NCI-H2227 (cell line): Measurements from ENCODE around the gene NOTCH3.

Source experiments
- DNase-seq: peaks from one replicate; lab custom pipeline; 2025; ENCODE audit not compliant: unreplicated experiment; lab: John Stamatoyannopoulos, UW

Gene NOTCH3

DNA sequence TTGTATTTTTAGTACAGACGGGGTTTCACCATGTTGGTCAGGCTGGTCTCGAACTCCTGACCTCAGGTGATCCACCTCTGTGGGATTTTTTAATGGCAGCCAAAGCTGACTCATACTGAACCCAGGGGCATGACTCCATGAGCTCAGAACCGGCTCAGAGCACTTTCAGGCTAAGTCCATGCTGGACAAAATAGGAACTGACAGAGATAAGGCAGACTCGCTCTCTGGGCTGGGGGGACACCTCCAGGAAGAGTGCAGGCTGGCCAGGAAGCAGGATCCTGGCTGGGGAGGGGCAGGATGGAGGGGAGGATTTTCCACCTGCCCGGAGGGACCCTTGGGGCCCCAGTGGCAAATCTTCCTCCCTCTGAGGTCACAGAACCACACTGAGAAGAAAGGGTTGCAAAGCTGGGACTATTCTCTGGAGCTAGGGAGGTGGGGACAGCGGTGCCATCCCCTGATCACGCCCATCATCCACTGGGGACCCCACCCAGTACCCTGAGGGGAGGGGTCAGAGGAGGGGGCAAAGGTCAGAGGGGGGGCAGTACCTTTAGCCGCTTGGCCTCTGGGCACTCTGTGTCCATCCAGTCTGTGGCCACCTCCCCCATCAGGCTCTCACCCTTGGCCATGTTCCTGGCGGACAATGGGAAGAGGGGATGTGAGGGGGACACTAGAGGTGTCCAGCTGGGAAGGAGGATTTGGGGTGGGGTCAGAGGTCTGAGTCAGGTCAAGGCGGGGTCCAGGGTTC, 31.1 kb downstream of the NOTCH3 start:
- no peak for DNase-seq

DNA sequence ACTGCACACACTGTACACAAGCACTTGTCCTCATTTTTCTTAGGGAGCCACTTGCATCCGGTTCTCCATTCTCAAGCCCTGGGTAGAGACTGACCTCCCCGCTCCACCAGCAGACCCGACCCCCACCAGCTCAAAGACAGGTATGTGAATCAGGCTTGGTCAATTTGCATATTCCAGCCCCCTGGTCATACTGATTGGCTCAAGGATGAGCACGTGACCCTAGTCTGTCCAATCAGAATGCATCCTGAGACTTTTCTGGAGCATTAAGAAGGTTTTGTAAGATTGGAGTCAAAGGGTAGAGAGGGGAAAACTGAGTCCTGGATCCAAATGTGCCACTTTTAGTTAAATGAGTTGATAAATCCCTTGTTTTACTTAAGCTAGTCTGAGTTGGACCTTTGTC, 34.1 kb downstream of the NOTCH3 start:
- no peak for DNase-seq

DNA sequence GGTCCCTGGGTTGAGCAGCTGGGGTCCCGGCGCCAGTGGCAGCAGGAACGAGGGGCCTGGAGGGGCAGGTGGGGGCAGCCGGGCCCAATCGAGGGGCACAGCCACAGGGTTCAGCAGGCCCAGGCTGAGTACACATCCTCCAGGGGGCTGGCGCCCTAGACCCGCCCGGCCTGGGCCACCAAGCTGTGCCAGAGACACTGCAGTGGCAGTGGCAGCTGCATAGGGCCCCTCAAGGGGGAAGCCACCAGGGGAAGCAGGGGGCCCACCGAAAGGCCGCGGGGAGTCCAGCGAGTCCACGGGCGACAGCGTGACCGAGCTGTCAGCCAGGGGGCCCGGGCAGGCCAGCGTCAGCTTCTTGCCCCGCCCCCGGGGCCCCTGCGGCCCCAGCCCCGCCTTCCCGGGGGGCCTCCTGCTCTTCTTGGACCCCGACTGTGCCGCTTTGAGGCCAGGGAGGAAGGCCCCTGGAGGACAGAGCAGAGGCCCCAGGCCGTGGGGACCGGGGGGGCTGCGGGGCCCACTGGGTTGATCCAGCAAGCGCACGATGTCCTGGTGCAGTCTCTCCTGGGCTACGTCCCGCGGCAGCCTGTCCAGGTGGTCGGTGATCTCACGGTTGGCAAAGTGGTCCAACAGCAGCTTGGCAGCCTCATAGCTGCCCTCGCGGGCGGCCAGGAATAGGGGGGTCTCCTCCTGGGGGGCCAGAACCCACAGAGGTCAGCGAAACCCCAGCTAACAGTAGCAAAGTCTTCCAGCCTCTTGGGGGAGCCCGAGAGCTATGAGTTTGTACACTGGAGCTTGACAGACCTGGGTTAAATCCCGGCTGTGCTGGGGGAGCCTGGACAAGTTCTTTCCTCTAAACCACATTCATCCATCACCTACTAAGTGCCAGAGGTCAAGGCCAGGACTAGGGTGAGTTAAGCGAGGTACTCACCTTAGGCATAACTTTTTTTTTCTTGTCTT, 39.5 kb downstream of the NOTCH3 start:
- DNase-seq = no peak

DNA sequence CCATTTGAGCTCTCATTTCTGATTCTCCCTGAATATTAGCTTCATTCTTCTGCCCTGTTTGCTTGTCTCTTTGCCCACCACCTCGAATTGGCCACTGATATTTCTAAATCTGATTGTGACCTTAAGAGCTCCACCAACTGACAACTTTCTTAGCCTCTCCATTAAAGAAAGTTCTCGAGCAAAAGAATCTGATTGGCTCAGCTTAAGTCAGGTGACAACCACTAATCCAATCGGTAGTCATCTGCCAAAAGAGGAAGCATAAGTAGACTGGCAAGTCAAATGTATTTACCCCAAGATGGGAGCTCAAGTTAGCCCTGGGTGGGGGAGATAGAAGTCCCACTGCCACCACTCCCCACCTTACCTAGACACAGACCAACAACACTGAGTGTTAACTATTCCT, 41.5 kb downstream of the NOTCH3 start:
- peak; percentile 7 for DNase-seq

DNA sequence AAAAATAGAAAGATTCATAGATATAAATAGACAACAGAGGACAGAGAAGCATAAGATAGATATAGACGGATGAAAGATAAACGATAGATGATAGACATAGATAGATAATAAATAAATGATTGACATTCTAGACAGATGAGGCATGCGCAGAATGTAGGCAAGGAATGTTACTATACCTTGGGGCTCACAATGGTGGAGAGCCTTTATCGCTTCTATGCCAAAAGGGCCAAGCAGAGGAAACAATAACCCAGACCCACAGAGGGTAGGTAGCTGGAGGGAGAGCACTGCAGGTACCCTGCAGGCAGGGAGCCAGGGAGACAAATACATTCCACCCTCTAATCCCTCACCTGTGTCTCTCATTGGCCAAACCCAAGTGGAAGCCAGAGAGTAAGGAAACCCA, 44.4 kb downstream of the NOTCH3 start:
- DNase-seq = no peak

DNA sequence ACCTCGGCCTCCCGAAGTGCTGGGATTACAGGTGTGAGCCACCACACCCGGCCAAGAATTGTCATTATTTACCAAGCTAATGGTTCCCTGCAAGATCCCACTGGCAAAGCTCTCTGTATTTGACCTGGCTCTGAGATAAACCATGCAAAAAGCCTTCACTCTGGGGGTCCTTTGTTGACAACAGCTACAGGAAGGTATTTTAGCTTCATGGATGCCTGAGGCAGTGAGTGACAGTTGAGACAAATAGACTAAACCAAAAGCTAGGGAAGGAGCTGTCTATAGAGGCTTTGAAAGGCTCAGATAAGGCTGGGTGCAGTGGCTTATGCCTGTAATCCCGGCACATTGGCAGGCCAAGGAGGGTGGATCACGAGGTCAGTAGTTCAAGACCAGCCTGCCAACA, 45.5 kb downstream of the NOTCH3 start:
- DNase-seq = no peak

DNA sequence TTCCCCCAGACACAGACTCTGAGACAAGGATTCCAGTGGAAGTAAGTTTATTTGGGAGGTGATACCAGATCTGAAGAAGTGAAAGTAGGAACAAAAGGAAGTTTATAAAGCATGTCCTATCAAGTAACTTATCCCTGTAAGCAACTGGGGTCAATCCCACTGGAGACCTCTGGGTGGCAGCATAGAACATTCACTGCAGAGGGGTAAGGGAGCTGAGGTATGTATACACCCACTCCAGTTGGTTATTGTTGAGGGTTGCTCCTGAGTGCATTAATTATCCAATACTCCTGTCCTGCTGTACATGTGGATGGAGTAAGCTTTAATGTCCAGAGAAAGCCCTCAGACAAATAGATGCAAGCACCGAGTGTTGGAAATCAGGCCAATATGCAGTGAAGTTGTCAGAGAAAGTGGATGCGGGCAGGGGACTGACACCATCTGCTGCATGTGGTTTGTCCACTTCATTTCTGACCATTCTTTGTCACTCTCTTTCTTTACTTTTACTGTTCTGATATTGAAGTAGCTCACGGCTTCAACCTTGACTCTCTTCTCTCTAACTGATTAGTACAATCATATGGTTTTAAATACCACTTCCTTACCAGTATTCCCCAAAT, 46.7 kb downstream of the NOTCH3 start:
- peak; percentile 16 for DNase-seq

DNA sequence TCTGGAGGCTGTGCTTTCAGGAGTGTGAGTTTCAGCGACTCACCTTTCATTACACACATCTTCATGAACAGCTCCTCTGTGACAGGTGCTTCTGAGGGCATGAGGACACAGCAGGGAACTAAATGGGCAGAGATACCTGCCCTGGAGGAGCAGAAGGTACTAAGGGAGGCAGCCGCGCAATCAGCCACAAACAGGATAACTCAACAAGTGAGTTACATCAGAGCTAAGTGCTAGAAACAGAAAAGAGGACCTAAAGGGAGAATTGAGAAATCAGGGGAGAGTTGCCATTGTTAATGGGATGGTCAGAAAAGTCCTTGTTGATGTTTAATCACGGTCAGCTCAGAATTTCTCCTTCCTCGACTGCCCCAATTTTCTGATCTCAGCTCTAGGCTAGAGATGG, 51.1 kb downstream of the NOTCH3 start:
- DNase-seq = no peak

DNA sequence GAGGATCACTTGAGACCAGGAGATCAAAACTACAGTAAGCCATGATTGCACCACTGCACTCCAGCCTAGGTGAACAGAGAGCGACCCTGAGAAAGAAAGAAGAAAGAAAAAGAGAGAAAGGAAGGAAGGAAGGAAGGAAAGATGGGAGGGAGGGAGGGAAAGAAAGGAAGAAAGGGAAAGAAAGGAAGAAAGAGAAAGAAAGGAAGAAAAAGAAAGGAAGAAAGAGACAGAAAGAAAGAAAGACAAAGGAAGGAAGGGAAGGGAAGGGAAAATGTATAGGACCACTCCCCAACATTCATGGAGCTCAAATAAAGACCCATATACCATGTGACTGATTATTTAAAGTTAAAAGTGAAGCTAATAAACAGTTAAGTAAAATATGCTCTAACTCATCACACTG, 53.7 kb downstream of the NOTCH3 start:
- no peak for DNase-seq

DNA sequence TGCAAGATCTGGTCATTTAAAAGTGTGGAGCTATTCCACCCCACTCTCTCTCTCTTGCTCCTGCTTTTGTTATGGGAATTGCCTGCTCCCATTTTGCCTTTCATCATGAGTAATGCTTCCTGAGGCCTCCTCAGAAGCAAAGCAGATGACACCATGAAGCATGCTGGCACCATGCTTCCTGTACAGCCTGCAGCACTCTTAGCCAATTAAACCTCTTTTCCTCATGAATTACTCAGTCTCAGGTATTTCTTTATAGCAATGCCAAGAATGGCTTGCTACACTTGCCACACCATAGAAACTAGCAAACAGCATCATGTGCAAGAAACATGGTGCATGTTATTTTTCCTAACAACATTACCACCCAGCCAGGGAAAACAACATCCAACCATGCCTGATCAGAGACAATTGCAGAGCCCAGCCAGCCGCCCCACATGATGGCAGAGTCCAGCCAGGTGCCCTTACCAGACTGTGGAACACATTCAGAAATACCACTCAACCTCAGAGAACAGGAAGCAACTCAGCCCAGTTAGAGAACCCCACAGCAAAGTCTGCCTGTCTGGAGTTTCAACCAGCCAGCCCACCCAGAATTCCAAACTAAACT, 56.6 kb downstream of the NOTCH3 start:
- no peak for DNase-seq

DNA sequence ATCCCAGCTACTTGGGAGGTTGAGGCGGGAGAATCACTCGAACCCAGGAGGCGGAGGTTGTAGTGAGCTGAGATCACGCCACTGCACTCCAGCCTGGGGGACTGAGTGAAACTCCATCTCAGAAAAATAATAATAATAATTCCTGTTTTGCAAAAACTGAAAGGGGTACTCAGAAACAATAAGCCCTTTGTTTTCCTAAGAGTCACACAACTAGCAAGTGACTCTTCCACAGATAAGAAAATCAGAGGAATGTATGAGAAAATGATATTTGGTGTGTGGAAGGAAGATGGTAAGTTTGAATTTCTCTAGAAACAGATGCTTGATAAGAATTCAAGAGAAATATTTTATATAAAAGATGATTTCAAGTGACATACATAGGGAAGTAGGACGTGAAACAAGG, 58.5 kb downstream of the NOTCH3 start:
- DNase-seq = no peak

DNA sequence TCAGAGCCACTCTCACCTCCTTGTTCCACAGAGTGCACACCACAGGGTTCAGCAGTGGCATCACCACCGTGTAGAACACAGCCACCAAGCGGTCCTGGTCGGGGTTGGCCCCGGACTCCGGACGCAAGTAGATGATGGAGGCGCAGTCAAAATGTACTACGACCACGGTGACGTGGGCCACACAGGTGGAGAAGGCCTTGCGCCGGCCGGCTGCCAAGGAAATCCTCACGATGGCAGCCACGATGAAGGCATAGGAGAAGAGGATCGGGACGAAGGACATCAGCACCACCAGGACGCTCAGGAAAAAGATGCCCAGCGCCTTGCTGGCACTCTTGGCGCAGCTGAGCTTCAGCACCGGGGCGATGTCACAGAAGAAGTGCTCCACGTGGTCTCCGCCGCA, 59.7 kb downstream of the NOTCH3 start:
- no peak for DNase-seq

DNA sequence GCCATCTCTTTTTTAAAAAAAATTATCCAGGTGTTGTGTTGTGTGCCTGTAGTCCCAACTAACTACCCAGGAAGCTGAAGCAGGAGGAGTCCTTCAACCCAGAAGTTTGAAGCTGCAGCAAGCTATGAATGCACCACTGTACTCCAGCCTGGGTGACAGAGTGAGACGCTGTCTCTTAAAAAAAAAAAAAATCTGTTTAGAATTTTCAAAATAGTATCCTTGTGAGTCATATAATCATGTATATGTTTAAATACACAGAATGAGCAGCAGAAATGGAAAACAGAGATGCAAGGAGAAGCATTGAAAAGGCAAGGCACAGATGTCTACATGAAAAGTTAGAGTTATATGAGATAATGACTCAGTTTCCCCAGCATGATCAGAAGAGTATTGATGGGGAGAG, 62.4 kb downstream of the NOTCH3 start:
- no peak for DNase-seq

DNA sequence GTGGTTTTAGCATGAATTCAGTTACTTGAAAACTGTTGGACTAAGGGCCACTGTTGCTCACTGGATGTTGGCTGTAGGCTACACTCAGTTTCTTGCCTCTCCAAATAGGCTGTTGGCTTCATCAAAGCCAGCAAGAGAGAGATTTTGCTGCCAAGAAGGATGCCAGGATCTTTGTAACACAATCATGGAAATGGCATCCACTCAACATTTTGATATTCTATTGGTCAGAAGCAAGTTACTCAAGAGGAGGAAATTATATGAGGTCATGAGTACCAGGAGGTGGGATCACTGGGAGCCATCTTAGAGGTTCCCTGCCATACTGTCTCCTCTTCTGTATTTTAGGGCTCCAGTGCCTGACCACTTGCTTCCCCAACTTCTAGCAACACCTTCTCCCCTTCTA, 63.0 kb downstream of the NOTCH3 start:
- no peak for DNase-seq

DNA sequence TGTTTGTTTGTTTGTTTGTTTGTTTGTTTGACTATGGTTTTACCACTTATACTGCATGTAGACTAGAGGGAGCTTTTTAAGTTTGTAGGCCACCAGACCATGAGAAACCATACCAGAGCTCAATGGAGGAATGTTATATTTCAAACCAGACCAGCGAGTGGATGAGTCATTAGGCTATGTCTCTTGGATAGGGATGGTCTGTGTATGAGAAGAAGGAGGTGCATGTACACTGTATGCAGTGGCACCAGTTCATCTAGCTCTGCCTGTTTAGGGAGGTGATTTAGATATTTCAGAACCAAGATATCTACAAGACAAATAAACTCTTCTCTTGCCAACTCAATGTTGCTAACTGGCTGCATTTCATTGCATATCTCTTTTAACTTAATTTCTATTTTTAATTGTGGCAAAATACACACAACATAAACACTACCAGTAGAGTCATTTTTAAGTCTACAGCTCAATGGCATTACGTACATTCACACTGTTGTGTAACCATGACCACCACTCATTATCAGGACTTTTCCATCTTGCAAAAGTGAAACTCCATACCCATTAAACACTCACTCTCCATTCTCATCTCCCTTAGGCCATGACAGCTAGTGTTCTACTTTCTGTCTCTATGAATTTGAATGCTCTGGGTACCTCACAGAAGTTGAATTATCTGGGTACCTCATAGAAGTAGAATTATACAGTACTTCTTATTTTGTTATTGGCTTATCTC, 64.4 kb downstream of the NOTCH3 start:
- DNase-seq = no peak

DNA sequence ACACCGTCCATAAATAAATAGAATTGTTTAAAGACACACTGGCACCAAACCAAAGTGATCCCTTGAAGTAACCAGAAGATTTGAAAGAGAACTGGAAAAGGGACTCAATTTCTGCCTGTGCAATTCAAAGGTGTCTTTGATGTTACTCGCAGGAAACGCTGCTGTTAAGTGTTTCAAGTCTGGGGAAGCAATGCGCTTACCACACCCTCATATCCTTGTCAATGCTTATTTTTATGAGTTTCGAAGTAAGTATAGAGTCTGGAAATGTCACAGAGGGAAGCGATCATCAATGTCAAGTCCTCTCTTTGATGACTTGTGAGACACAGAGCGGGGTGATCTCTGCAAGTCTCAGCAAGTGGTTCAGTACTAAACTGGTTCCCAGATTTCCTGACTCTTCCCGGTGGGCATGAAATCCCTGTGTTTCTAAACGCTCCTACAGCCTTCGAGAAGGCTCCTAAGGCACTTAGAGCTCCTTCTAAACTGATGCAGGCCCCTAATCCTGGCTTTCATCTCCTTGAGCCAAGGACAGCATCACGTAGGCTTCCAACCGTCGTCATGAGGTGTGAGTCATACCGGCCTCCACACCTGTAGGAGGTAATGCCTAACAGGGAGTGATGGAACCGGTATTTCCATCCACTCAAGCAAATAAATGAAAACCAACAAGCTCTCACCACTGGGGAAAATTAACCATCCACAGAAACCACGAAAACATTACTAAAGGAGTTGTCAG, 70.8 kb downstream of the NOTCH3 start:
- DNase-seq = no peak

DNA sequence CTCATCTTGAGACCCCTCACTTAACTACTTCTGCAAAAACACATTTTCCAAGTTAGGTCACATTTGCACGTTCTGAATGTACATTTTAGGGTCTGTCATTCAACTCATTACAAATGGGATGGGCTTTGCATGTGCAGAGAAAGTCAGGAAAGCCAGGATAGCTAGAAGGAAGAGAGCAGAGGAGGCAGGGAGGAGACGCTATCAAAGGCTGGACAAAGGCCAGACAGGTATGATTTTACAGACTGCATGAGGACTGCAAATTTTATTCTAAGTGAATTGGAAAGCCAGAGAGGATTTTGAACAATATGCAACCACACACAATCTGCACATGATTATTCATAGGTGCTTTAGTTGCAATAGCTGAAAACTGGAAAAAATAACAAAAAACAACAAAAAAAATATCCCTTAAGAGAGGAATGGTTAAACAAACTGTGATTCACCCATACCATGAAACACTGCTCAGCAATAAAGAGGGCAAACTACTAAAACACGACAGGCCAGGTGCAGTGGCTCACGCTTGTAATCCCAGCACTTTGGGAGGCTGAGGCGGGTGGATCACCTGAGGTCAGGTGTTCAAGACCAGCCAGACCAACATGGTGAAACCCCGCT, 72.5 kb downstream of the NOTCH3 start:
- no peak for DNase-seq

DNA sequence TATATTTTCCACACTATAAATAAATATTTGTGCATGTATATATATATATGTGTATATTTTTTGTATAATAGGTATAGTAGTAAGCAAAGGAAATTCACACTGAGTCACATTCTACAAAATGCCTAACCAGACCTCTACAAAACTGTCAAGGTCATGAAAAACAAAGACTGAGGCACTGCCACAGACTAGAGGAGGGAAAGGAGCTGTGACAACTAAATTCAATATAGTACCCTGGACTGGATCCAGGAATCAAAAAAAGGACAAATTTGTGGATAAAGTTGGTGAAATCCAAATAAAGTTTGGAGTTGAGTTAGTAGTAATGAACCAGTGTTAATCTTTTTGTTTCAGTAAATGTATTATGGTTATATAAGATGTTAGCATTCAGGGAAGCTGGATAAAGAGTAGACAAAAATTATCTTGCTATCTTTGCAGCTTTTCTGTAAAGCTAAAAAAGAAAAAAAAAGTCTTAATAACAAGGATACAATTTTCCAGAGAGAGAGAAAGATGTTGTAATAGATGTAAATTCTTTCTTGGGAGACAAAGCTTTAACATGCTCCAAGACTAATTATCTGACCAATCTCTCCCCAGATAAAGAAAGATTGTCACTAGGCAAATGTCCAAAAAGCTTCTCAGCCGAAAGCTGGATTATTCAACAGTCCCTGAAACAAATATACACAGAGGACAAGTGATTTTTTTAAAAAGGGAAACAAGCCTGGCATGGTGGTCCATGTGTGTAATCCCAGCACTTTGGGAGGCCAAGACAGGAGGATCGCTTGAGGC, 74.5 kb downstream of the NOTCH3 start:
- no peak for DNase-seq
